HepG2 (cell line): Measurements from ENCODE around the gene CAMK1G.

Source experiments
- CBFB ChIP-seq: sonication (generic); formaldehyde crosslinking; IDR thresholded peaks from 2 replicates; pipeline ENCODE4 v1.4.0; 2020; ENCODE audit warnings: missing genetic modification reagents
- HNF4A ChIP-seq: sonication (generic); formaldehyde crosslinking; IDR thresholded peaks from 2 replicates; pipeline ENCODE4 v1.4.0; 2020; ENCODE audit warnings: missing genetic modification reagents
- KLF11 ChIP-seq: IDR thresholded peaks from 2 replicates; pipeline ENCODE4 v1.6.1; 2016; ENCODE audit warnings: missing compliant biosample characterization
- NR2C2 ChIP-seq: sonication (generic); formaldehyde crosslinking; IDR thresholded peaks from 2 replicates; pipeline ENCODE4 v1.4.0; 2020; ENCODE audit warnings: missing genetic modification reagents, mild to moderate bottlenecking, moderate library complexity, borderline replicate concordance
- POLR2AphosphoS5 ChIP-seq: IDR thresholded peaks from 2 replicates; pipeline ENCODE4 v1.6.1; 2012; ENCODE audit warnings: low read depth, low read length
- ZNF616 ChIP-seq: sonication (generic); formaldehyde crosslinking; IDR thresholded peaks from 2 replicates; pipeline ENCODE4 v1.5.0; 2020; ENCODE audit warnings: low read depth, mild to moderate bottlenecking, missing genetic modification reagents
- TF ChIP-seq, protein P1 (sequence below): sonication (generic); formaldehyde crosslinking; IDR thresholded peaks from 2 replicates; pipeline ENCODE4 v1.5.0; 2020; ENCODE audit warnings: mild to moderate bottlenecking, missing genetic modification reagents, moderate library complexity

DNA sequence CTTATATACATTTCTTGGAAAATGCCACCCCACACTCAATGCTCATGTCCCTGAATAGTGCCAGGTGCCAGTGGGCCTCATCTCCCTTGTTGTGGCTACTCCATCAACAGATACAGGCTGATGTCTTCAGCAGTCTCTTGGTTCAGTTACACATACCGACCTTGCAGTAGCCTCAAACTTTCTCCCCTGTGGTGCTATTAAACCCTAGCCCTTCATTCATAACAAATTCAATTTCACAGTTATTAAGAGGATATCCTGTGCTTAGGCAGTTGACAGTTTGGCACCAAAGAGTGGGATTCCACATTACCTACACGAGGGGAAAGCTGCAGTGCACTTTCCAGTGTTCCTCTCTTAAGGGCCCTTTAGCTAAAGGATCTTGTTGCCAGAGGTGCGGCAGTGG lies 35.9 kb upstream of the CAMK1G start:
- TF ChIP-seq, protein P1, sequence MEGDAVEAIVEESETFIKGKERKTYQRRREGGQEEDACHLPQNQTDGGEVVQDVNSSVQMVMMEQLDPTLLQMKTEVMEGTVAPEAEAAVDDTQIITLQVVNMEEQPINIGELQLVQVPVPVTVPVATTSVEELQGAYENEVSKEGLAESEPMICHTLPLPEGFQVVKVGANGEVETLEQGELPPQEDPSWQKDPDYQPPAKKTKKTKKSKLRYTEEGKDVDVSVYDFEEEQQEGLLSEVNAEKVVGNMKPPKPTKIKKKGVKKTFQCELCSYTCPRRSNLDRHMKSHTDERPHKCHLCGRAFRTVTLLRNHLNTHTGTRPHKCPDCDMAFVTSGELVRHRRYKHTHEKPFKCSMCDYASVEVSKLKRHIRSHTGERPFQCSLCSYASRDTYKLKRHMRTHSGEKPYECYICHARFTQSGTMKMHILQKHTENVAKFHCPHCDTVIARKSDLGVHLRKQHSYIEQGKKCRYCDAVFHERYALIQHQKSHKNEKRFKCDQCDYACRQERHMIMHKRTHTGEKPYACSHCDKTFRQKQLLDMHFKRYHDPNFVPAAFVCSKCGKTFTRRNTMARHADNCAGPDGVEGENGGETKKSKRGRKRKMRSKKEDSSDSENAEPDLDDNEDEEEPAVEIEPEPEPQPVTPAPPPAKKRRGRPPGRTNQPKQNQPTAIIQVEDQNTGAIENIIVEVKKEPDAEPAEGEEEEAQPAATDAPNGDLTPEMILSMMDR (CRISPR knock-in tag) = no peak
- TF ChIP-seq POLR2AphosphoS5 (no peak), KLF11 (CRISPR knock-in tag) (no peak), CBFB (CRISPR knock-in tag) (no peak), ZNF616 (no peak), HNF4A (CRISPR knock-in tag) (no peak), NR2C2 (CRISPR knock-in tag) (no peak)
